SU-DHL-6 (cell line): ENCODE measurements around the gene OSBPL6.
"Not testable (repeated sequence)": the region's sequence is repeated elsewhere in the genome, so short reads cannot be mapped to it uniquely, and the experiment has no call there.

ENCODE experiments used
- H2AFZ ChIP-seq: fragments of 200-600 bp; sonication (generic); 2 replicates; pipeline ENCODE4 v1.6.1; 2014; ENCODE audit warnings: low read depth, mild to moderate bottlenecking, moderate library complexity, mixed read lengths, antibody characterized with exemption, low read length; ENCODE audit not compliant: severe bottlenecking
- H3F3A ChIP-seq: fragments of 200-600 bp; shearing (Covaris generic); 2 replicates; pipeline ENCODE4 v1.6.0; 2016; ENCODE audit warnings: antibody characterized with exemption, mild to moderate bottlenecking; ENCODE audit not compliant: insufficient read depth
- H3K27ac ChIP-seq: fragments of 200-600 bp; sonication (generic); 2 replicates; pipeline ENCODE4 v1.5.1; 2016; ENCODE audit warnings: low read depth, mild to moderate bottlenecking, low read length, moderate library complexity, mixed read lengths
- H3K27me3 ChIP-seq: fragments of 200-600 bp; sonication (generic), shearing (Covaris generic); 2 replicates; pipeline ENCODE4 v1.6.0; 2014; ENCODE audit warnings: mild to moderate bottlenecking, low read length
- H3K36me3 ChIP-seq: fragments of 200-600 bp; sonication (generic); 2 replicates; pipeline ENCODE4 v1.6.1; 2014; ENCODE audit warnings: mild to moderate bottlenecking, low read length, mixed read lengths
- H3K4me2 ChIP-seq: fragments of 300-600, 200-600 bp; shearing (Covaris generic), sonication (generic); 2 replicates; pipeline ENCODE4 v1.6.0; 2014; ENCODE audit warnings: low read length, low read depth, mild to moderate bottlenecking; ENCODE audit not compliant: poor library complexity, severe bottlenecking
- H3K4me3 ChIP-seq: fragments of 200-600 bp; sonication (generic); 2 replicates; pipeline ENCODE4 v1.5.1; 2014; ENCODE audit warnings: antibody characterized with exemption, low read length, mild to moderate bottlenecking, mixed read lengths; ENCODE audit not compliant: insufficient read depth, poor library complexity, severe bottlenecking
- H3K79me2 ChIP-seq: fragments of 200-600 bp; sonication (generic); 2 replicates; pipeline ENCODE4 v1.6.1; 2014; ENCODE audit warnings: mild to moderate bottlenecking, low read length, moderate library complexity; ENCODE audit not compliant: insufficient read depth
- H3K9ac ChIP-seq: fragments of 200-600 bp; sonication (generic); 2 replicates; pipeline ENCODE4 v1.7.0; 2014; ENCODE audit warnings: mild to moderate bottlenecking, low read length
- H3K9me2 ChIP-seq: fragments of 200-600 bp; sonication (generic); replicated peaks from 2 replicates; pipeline ENCODE4 v1.6.1; 2014; ENCODE audit warnings: low read length; ENCODE audit not compliant: insufficient read depth
- H3K9me3 ChIP-seq: fragments of 200-600 bp; sonication (generic); 2 replicates; pipeline ENCODE4 v1.6.1; 2014; ENCODE audit warnings: low read length, mixed read lengths; ENCODE audit not compliant: insufficient read depth
- H4K20me1 ChIP-seq: fragments of 200-600 bp; sonication (generic); 2 replicates; pipeline ENCODE4 v1.6.1; 2014; ENCODE audit warnings: low read depth, mild to moderate bottlenecking, antibody characterized with exemption, low read length, moderate library complexity, mixed read lengths
- EZH2phosphoT487 ChIP-seq: fragments of 200-600 bp; sonication (generic), shearing (Covaris generic); conservative IDR thresholded peaks from 2 replicates; pipeline ENCODE4 v1.6.1; 2018; ENCODE audit warnings: mild to moderate bottlenecking, antibody characterized with exemption, low read length, moderate library complexity, mixed read lengths
- TF ChIP-seq, protein P1 (sequence below): fragments of 200-600 bp; sonication (generic); IDR thresholded peaks from one replicate; pipeline ENCODE4 v1.5.1; 2017; ENCODE audit warnings: antibody characterized with exemption, mild to moderate bottlenecking, low read length, moderate library complexity; ENCODE audit not compliant: insufficient read depth, poor library complexity, severe bottlenecking

The OSBPL6 gene

DNA sequence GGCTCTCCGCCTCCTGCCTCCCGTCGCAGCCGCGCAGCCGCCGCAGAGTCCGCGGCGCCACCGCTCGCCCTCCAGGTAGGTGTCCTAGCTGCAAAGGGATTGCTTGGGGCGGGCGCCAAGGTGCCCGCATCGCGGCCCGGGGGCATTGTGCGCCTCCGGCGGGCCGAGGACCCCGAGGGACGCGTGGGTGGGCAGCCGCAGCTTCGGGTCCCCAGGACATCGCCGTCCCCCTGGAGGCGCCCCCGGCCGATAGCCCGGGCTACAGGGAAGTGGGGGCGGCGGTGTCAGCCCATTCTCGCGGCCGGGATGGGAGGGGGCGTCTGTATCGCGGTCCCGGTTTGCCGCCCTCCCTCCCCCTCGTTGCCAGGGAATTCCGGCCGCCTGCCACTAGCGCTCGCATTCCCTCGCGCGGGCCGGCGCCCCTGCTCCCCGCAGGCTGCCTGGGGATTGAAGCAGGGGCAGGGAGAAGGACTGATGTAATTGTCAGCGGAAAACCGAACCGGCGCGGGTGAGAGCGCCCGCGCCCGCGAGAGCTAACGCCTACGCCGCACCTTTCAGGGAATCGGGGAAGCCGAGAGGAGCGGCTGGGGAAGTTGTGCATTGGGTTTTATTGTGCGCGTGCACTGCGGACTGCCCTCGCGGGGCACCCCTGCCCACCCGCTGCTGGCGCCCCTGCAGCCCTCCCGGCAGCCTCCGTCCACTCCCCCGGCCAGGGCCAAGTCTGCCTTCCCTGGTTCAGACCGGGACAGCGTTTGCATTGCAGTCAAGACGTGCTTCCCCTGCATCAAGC, 483 bp downstream of the OSBPL6 start:
- no peaks in the 10 kb centered on the region for H3K9me3 ChIP-seq
- H3F3A ChIP-seq: no peaks in the 10 kb centered on the region
- no peaks in the 10 kb centered on the region for H4K20me1 ChIP-seq
- peak overlapping the region; percentile 98 for H2AFZ ChIP-seq
- H3K36me3 ChIP-seq: no peaks in the 10 kb centered on the region
- H3K4me2 ChIP-seq: peak overlapping the region; percentile 78
- no peaks in the 10 kb centered on the region for H3K79me2 ChIP-seq
- peak overlapping the region; percentile 54 for H3K9ac ChIP-seq
- no peaks in the 10 kb centered on the region for H3K9me2 ChIP-seq
- peak overlapping the region; percentile 84 for H3K4me3 ChIP-seq
- no peaks in the 10 kb centered on the region for H3K27me3 ChIP-seq
- TF ChIP-seq, protein P1, sequence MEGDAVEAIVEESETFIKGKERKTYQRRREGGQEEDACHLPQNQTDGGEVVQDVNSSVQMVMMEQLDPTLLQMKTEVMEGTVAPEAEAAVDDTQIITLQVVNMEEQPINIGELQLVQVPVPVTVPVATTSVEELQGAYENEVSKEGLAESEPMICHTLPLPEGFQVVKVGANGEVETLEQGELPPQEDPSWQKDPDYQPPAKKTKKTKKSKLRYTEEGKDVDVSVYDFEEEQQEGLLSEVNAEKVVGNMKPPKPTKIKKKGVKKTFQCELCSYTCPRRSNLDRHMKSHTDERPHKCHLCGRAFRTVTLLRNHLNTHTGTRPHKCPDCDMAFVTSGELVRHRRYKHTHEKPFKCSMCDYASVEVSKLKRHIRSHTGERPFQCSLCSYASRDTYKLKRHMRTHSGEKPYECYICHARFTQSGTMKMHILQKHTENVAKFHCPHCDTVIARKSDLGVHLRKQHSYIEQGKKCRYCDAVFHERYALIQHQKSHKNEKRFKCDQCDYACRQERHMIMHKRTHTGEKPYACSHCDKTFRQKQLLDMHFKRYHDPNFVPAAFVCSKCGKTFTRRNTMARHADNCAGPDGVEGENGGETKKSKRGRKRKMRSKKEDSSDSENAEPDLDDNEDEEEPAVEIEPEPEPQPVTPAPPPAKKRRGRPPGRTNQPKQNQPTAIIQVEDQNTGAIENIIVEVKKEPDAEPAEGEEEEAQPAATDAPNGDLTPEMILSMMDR: no peak
- 0 out of 2 replicates have a peak, but pooled peaks have one; percentile 23 for TF ChIP-seq EZH2phosphoT487
- no peak overlapping the region for H3K27ac ChIP-seq

DNA sequence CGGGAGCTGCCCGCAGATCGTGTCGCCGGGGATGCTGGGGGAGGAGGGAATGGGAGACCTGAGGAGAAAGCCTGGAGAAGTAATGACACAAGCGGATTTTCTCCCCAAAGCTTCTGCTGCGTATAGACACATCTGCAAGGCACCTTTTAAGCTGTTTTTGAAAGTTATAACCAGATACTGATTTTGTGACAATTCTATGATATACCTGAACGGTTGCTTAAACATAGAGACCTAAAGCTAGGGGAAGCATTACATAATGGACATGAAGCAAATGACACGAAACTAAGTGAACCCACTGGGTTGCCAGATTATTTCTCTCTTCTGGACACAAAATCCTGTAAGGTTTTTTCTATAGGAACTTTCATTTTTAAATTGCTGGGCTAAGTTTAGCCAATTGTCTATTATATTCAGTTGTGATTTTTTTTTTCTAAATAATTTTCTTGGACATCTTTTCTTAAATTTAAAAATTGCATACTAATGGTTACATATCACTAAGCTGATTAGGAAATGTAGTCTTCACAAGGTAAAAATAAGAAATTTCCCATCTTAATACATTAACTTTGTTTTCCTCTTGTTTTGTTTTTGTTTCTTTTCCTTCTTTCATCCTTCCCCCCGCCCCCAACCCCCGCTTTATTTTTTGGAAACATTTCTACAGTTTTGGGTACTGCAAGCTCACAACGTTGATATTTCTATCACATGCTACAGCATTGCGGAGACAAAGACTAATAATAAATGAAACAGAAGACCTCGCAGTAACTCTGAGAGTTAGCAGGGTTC, 1.3 kb downstream of the OSBPL6 start:
- Histone ChIP-seq H4K20me1 (no peaks in the 10 kb centered on the region), H3K9ac (peak overlapping the region; percentile 54), H3K9me2 (no peaks in the 10 kb centered on the region), H3K4me3 (peak overlapping the region; percentile 84), H3K4me2 (peak overlapping the region; percentile 78), H3K27ac (no peak overlapping the region), H3K36me3 (no peaks in the 10 kb centered on the region), H3K27me3 (no peaks in the 10 kb centered on the region), H2AFZ (peak overlapping the region; percentile 98), H3K79me2 (no peaks in the 10 kb centered on the region), H3K9me3 (no peaks in the 10 kb centered on the region), H3F3A (no peaks in the 10 kb centered on the region)
- TF ChIP-seq EZH2phosphoT487: no peak
- TF ChIP-seq, protein P1: no peak

DNA sequence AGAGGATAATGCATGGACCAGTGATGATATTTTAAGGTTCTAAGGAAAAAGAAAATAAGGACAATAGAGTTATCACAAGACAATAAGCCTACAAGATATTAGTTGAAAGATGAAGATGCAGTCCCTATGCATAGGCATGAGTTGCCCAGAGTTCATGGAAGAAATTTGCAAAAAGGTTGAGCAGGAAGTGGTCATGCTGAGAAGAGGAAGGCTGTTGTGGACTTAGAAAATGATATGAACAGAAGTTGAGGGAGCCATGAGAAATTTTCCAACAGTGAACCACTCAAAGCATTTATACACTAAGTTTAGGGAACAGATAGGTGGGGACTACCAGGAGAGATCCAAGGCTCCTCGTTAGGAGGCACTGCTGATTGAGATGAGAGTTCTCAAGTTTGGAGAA, 3.5 kb downstream of the OSBPL6 start:
- H3K27ac ChIP-seq: no peak overlapping the region
- H4K20me1 ChIP-seq: no peaks in the 10 kb centered on the region
- TF ChIP-seq, protein P1: no peak
- no peak for TF ChIP-seq EZH2phosphoT487
- no peaks in the 10 kb centered on the region for H3K79me2 ChIP-seq
- H3K4me2 ChIP-seq: no peak overlapping the region
- no peak overlapping the region for H3K4me3 ChIP-seq
- H3K36me3 ChIP-seq: no peaks in the 10 kb centered on the region
- no peaks in the 10 kb centered on the region for H3K9me3 ChIP-seq
- H3F3A ChIP-seq: no peaks in the 10 kb centered on the region
- no peaks in the 10 kb centered on the region for H3K27me3 ChIP-seq
- no peaks in the 10 kb centered on the region for H3K9me2 ChIP-seq
- H2AFZ ChIP-seq: no peak overlapping the region
- H3K9ac ChIP-seq: no peak overlapping the region

DNA sequence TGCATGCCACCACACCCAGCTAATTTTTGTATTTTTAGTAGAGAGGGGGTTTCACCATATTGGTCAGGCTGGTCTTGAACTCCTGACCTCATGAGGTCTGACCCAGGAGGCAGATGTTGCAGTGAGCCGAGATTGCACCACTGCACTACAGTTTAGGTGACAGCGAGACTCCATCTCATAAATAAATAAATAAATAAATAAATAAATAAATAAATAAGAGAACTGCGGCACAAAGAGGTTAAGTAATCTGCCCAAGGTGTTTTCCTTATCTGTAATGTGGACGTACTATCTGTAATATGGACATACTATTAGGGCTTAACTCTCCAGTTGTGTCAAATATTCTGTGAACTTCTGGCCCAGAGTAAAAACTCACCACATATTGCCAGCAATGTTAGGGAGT, 4.1 kb downstream of the OSBPL6 start:
- not testable (repeated sequence) for H3K36me3 ChIP-seq, H3K9me2 ChIP-seq, H3K9me3 ChIP-seq, H3K4me2 ChIP-seq, H3F3A ChIP-seq, H3K27me3 ChIP-seq, H3K9ac ChIP-seq, H3K79me2 ChIP-seq, H3K4me3 ChIP-seq, H3K27ac ChIP-seq, H2AFZ ChIP-seq, H4K20me1 ChIP-seq
